DMS53 treated with DMSO at 0.1 percent for 48 hours (cell line): ENCODE results near the gene CFAP97D1.

Source experiments
- DNase-seq: peaks from one replicate; lab custom pipeline; 2025; ENCODE audit not compliant: unreplicated experiment; lab: John Stamatoyannopoulos, UW

The CFAP97D1 gene

DNA sequence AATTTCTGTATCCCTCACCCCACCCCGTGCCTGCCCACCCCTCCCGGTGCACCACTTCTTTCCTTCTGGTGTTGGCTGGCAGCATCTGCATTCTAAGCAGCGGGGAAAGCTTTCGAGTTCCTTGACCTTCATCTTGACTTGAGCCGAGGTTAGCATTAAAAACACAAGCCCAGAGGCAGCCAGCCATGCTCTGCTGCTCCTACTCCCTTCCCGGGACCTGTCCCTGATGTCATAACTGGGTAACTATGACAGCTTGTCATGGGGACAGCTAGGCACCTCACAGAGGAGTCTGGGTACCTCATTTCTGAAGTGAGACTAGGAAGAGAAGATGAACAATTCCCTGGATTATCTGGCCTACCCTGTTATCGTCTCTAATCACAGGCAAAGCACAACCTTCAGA is at the start of gene CFAP97D1:
Gene CFAP97D1, plus strand, starts transcription at position 301 of the 400 bp plus-strand sequence. Its CDS starts 28 bp downstream, at position 329.
- no peak for DNase-seq

- DNase-seq, result no peak
Observed at GRCh38 chr17:43732958-43733357, 47.3 kb upstream of the CFAP97D1 start.

GRCh38 chr17:43733956-43734355 is 46.3 kb upstream of the CFAP97D1 start:
- no peak for DNase-seq

DNA sequence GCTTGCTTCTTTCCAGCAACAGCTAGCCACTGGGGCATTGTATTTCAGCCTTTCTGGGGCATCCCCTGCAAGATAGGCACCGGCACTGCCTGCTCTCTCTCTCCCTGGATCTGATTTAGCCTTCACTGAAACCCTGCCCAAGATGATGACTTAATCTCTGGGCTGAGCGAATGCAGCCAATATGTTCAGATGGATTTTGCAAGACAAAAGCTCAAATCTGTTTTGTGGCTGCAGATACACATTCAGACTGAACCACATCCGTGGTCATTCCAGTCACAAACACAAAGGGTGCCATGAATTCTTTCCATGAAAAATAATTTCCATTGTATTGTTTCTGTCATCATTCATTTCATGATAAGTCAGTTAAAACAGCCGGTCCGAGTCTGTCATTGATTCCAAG is 45.9 kb upstream of the CFAP97D1 start:
- DNase-seq, result no peak

DNA sequence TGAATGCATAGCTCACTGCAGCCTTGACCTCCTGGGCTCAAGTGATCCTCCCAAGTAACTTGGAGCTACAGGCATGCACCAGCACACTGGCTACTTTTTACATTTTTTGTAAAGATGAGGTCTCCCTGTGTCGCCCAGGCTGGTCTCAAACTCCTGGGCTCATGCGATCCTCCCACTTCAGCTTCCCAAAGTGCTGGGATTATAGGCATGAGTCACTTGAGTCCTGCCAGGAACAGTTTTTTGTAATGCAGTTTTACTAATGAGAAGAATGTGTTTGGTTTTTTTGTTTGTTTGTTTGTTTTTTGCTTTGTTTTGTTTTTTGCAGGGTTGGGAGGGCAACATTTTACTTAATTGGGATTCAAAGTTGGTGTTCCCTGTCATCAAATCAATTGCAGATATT is 43.8 kb upstream of the CFAP97D1 start:
- DNase-seq, result no peak

DNA sequence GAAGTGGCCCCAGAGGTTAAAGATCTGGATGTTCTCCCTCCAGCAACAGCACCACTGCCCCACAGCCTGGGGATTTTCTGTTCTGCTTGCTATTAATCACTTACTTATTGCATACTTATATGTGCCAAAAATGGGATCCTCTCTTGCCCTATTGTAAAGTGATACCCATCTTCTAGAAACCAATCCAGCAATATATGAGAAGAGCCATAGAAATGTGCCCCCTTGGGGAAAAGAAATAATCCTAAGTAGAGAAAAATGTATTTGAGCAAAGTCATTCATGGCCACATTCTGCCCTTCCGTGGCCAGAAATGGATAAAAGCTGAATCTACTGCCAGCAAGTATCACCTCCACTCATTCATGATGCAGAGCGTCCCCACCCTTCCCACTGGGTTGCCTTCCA is 42.5 kb upstream of the CFAP97D1 start:
- DNase-seq, result no peak

GRCh38 chr17:43740541-43740940 is 39.7 kb upstream of the CFAP97D1 start:
- DNase-seq, result no peak

- no peak for DNase-seq
Observed at GRCh38 chr17:43741636-43742035, 38.6 kb upstream of the CFAP97D1 start.

DNA sequence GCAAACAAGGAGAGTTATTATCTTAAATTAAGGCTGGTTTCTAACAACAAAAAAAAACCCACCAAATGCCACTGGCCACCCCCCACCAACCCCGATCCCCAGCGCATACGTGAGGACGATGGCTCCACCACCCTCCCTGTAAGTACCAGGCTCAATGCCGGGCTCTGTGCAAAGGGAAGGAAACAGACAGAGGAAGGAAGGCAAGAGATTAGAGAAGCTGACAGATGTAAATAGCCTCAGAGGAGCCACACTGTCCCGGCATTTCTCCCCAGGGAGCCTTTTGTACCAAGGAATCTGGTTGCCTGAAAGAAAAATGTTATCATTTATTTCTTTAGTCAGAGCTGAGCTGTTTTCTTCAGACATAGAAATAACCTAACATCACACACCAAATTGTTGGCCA is 34.7 kb upstream of the CFAP97D1 start:
- no peak for DNase-seq

DNA sequence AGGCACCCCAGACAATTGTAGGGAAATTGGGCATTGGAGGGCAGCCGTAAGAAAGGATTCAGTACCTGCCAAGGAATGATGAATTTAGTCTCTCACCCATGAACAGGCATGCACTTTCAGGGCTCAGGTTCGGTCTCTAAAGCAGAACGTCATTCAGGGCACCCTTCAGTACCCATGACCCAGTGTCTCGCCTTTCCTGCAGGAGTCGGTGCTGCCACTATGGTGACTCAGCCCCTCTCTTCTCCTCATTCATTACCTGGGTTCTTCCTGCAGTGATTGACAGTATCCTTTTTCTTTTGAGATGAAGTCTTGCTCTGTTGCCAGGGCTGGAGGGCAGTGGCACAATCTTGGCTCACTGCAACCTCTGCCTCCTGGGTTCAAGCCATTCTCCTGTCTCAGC is 30.1 kb upstream of the CFAP97D1 start:
- DNase-seq, result no peak

DNA sequence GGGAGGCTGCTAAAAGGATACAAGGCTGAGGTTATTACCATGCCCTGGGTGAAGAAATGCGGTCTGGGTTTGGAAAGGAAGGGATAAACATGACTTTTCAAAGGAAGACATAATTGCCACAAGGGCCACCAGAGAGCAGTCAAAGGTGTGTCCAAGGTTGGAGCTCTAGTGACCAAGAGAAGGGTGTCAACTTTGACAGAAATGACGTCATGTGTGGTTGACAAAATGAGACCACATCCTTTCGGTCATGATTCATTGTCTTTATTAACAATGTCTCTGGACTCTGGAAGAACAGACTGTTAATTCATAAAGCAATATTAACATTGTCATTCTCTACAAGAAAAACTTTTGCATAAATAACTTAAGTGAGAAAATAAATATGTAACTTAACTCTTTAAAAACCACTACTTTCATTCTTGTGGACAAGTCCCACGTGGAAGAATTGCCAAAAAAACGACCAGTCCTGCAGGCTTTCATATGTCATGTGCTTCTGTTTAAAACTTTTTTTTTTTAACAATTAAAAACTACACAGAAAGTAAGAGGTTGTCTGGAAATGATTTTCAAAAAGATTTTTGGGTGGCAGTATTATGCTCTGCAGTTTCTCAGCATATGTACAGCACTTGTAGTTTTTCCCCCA is 26.6 kb upstream of the CFAP97D1 start:
- no peak for DNase-seq

DNA sequence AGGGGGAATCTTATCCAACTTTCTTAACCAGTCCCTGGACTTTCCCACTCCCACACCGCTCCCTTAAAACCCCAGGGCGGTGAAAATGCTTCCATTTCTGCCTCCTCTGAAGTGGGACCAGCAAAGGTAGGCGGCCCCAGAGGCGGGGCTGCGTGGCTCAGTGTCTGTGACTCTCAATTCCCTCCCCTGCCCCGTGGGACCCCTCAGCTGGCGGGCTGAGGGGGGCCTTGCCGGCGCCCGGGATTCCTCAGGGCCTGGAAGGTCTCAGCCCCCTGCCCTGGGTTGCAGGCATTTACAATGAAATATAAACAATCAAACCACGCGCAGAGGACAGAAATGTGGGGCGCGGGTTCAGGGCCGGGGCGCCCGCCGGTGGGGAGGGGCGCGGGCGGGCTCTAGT is 25.3 kb upstream of the CFAP97D1 start:
- DNase-seq, result no peak

GRCh38 chr17:43755389-43755875 is 24.8 kb upstream of the CFAP97D1 start:
- DNase-seq, result peak; percentile 54

GRCh38 chr17:43756201-43756600 is 24.0 kb upstream of the CFAP97D1 start:
- DNase-seq, result no peak

GRCh38 chr17:43757171-43757660 is 23.0 kb upstream of the CFAP97D1 start:
- no peak for DNase-seq

GRCh38 chr17:43758086-43758485 is 22.1 kb upstream of the CFAP97D1 start:
- no peak for DNase-seq

DNA sequence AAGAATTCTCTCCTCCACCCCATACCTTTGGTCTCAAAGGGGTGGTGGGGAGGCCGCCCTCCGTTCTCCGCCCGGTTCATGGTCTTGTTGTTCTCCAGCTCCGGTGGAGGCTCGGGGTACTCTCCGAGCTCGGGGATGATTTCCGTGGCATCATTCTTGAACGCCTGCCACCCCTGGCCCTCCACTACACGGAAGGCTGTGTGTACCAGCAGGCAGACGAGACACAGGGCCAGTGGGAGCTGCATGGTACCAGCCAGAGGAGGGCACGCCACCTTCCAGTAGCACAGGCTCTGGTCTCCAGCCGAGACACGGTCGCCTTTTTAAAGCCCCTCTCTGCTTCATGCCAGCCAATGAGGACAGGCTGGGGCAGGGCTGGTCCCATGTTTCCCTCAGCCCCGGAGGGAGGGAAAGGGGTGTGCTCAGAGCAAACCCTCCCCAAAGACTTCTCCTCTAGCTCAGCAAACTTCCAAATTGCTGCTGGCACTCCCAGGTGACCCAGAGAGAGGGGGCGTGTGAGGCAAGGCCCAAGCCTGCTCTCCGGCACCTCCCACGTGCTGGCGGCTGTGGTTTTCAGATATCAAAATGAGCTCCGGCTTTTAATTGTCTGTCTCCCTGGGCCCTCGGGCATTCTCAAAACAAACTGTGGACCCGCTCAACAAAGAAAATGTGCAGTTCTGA is 21.6 kb upstream of the CFAP97D1 start, which contains the start of gene SOST:
Gene SOST, minus strand, starts transcription at position 295 of the 678 bp plus-strand sequence. Its CDS starts 50 bp downstream, at position 245.
- DNase-seq, result no peak

- DNase-seq, result no peak
Observed at GRCh38 chr17:43759836-43760235, 20.4 kb upstream of the CFAP97D1 start.

GRCh38 chr17:43760254-43760852 is 19.9 kb upstream of the CFAP97D1 start:
- peak; percentile 93 for DNase-seq

DNA sequence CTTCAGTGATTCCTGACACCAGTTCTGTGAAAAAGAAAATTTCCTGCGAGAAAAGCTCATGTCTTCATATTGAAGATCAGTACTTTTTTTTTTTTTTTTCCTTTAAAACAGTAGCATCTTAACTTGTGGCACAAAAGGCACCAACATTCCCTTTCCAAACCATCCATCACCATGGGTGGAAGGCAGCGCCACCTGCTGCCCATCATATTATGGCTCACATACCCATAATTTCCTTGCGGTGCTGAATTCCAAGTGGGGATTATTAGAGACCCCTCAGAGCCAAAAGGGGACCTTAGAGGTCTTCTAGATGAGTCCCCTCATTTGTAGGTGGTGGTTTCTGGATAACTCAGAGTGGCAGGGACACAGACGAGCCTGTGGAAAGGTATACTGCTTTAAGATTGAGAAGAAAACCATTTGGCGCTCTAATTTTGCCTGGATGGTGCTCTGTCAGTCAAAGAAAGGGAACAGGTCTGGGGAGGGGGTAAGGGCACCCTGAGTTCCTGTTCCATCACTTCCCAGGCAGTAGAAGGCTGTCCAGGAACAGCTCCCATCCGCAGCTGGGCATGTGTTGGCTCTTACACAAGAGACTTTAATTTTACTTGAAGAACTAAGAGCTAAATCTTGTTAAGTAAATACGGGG is 13.7 kb upstream of the CFAP97D1 start:
- peak; percentile 37 for DNase-seq

- DNase-seq, result no peak
Observed at GRCh38 chr17:43767053-43767712, 13.1 kb upstream of the CFAP97D1 start.
